Breast epithelium (tissue), 4 donors: ENCODE results near the gene INS. TPM values are rescaled to one million over a fixed set of nuclear protein-coding genes. Genes with fewer than 3 reads are reported as not detected.

ENCODE experiments used
- DNase-seq, 2 donors: peaks; one replicate each; pipeline ENCODE4 v3.0.0-alpha.2; 2019; ENCODE audit warnings: low spot score in 2 of 2
- H3K27ac ChIP-seq, 2 donors: fragments of 200-600 bp; sonication (generic) in 1 of 2; one replicate each; pipeline ENCODE4 v1.5.1; 2016 to 2019; ENCODE audit warnings: mild to moderate bottlenecking in 1 of 2
- H3K27me3 ChIP-seq, 2 donors: fragments of 200-600 bp; sonication (generic) in 1 of 2; one replicate each; pipeline versions ENCODE4 v1.5.1 to v1.6.0; 2017 to 2019; ENCODE audit warnings: control low read depth in 1 of 2, mild to moderate bottlenecking in 1 of 2
- H3K36me3 ChIP-seq: fragments of 200-600 bp; one replicate; pipeline ENCODE4 v1.5.1; 2019
- H3K4me1 ChIP-seq, 2 donors: fragments of 200-600 bp; sonication (generic); one replicate each; pipeline ENCODE4 v1.5.1; 2016 to 2019; ENCODE audit warnings: control low read depth in 1 of 2
- H3K4me3 ChIP-seq, 3 donors: fragments of 200-600 bp; sonication (generic); 1 replicate in 2 of 3; 2 replicates in 1 of 3; pipeline ENCODE4 v1.5.1; 2016 to 2019; ENCODE audit warnings: mild to moderate bottlenecking in 3 of 3, moderate library complexity in 2 of 3
- H3K9me3 ChIP-seq, 2 donors: fragments of 200-600 bp; sonication (generic) in 1 of 2; one replicate each; pipeline ENCODE4 v1.5.1; 2016 to 2019; ENCODE audit warnings: control low read depth in 1 of 2
- POLR2A ChIP-seq: fragments of 450-650 bp; IDR thresholded peaks from one replicate; pipeline ENCODE4 v1.6.1; 2016; ENCODE audit warnings: antibody characterized with exemption, mild to moderate bottlenecking, moderate library complexity
- POLR2AphosphoS5 ChIP-seq, 3 donors: sonication (generic); formaldehyde crosslinking; IDR thresholded peaks; one replicate each; pipeline ENCODE4 v1.6.1; 2017; ENCODE audit warnings: antibody characterized with exemption in 3 of 3
- intact Hi-C: fragments of 100-400 bp; cut with DNase I; formaldehyde crosslinking; loops from one replicate; pipeline ENCODE4 v1.15.1; 2023; ENCODE audit warnings: low total_unique reads
- total RNA-seq, 3 donors: library from RNA; depleted of rRNA; stranded (reverse); fragments of >200 nt; gene quantifications; one replicate each; pipeline ENCODE4 v1.1.0, GENCODE V29; 2016
- TF ChIP-seq, protein P1 (sequence below), 3 donors: fragments of 450-650 bp; IDR thresholded peaks; one replicate each; pipeline ENCODE4 v1.5.1; 2016 to 2017; ENCODE audit warnings: antibody characterized with exemption in 3 of 3, mild to moderate bottlenecking in 3 of 3, moderate library complexity in 3 of 3

INS gene
- total RNA-seq, 3 donors from 2014 or later = not detected

GRCh38 chr11:2190657-2191471 lies 29.9 kb upstream of the INS start:
- Histone ChIP-seq H3K36me3 (no peaks in the 10 kb centered on the region), H3K4me3 (no peak overlapping the region), H3K4me1 (no peaks in the 10 kb centered on the region), H3K27me3 (peaks cover 0 to 11% of the 10 kb centered on the region in 2 donors), H3K9me3 (no peaks in the 10 kb centered on the region), H3K27ac (no peak overlapping the region)
- intact Hi-C loops = no loop called here
- DNase-seq = no peak
- no peak for TF ChIP-seq POLR2AphosphoS5 (IDR thresholded peaks at IDR 0.05)
- no peak for TF ChIP-seq POLR2A
- TF ChIP-seq, protein P1, sequence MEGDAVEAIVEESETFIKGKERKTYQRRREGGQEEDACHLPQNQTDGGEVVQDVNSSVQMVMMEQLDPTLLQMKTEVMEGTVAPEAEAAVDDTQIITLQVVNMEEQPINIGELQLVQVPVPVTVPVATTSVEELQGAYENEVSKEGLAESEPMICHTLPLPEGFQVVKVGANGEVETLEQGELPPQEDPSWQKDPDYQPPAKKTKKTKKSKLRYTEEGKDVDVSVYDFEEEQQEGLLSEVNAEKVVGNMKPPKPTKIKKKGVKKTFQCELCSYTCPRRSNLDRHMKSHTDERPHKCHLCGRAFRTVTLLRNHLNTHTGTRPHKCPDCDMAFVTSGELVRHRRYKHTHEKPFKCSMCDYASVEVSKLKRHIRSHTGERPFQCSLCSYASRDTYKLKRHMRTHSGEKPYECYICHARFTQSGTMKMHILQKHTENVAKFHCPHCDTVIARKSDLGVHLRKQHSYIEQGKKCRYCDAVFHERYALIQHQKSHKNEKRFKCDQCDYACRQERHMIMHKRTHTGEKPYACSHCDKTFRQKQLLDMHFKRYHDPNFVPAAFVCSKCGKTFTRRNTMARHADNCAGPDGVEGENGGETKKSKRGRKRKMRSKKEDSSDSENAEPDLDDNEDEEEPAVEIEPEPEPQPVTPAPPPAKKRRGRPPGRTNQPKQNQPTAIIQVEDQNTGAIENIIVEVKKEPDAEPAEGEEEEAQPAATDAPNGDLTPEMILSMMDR (IDR thresholded peaks at IDR 0.05) = no peak

GRCh38 chr11:2189938-2190656 lies 29.1 kb upstream of the INS start:
- TF ChIP-seq POLR2A (no peak), POLR2AphosphoS5 (IDR thresholded peaks at IDR 0.05) (no peak)
- TF ChIP-seq, protein P1 (IDR thresholded peaks at IDR 0.05) = no peak
- H3K9me3 ChIP-seq = no peaks in the 10 kb centered on the region
- no peaks in the 10 kb centered on the region for H3K36me3 ChIP-seq
- no peak overlapping the region for H3K27ac ChIP-seq
- H3K27me3 ChIP-seq = peaks cover 0 to 16% of the 10 kb centered on the region in 2 donors
- no peak overlapping the region for H3K4me3 ChIP-seq
- DNase-seq = no peak
- H3K4me1 ChIP-seq = no peaks in the 10 kb centered on the region
- intact Hi-C loops = loop anchor here (5.0 kb wide), 1 partner anchor 222 kb away; no protein-coding TSS in a partner anchor

GRCh38 chr11:2188745-2189144 lies 27.7 kb upstream of the INS start:
- no peaks in the 10 kb centered on the region for H3K4me1 ChIP-seq
- intact Hi-C loops = loop anchor here (5.0 kb wide), 1 partner anchor 224 kb away; no protein-coding TSS in a partner anchor
- no peak for DNase-seq
- no peak overlapping the region for H3K27ac ChIP-seq
- no peaks in the 10 kb centered on the region for H3K9me3 ChIP-seq
- H3K27me3 ChIP-seq = peaks cover 0 to 16% of the 10 kb centered on the region in 2 donors
- TF ChIP-seq, protein P1 (IDR thresholded peaks at IDR 0.05) = no peak
- TF ChIP-seq POLR2AphosphoS5 (IDR thresholded peaks at IDR 0.05) (no peak), POLR2A (no peak)
- H3K4me3 ChIP-seq = no peak overlapping the region
- H3K36me3 ChIP-seq = no peaks in the 10 kb centered on the region

- Histone ChIP-seq H3K9me3 (no peaks in the 10 kb centered on the region), H3K27me3 (peaks cover 0 to 16% of the 10 kb centered on the region in 2 donors), H3K4me1 (no peaks in the 10 kb centered on the region), H3K27ac (no peak overlapping the region), H3K36me3 (no peaks in the 10 kb centered on the region), H3K4me3 (no peak overlapping the region)
- DNase-seq = no peak
- intact Hi-C loops = loop anchor here (5.0 kb wide), 1 partner anchor 225 kb away; no protein-coding TSS in a partner anchor
- TF ChIP-seq POLR2AphosphoS5 (IDR thresholded peaks at IDR 0.05) (no peak), POLR2A (no peak)
- TF ChIP-seq, protein P1 (IDR thresholded peaks at IDR 0.05) = no peak
Observed at GRCh38 chr11:2187280-2187707, 26.3 kb upstream of the INS start.
